Raji (cell line): ENCODE results near the gene CEP57L1.

Source experiments
- POLR2A ChIP-seq: IDR thresholded peaks from 2 replicates; pipeline ENCODE4 v1.6.1; 2011; ENCODE audit warnings: low read depth, low read length, control low read depth; ENCODE audit not compliant: insufficient read depth

CEP57L1 gene

DNA sequence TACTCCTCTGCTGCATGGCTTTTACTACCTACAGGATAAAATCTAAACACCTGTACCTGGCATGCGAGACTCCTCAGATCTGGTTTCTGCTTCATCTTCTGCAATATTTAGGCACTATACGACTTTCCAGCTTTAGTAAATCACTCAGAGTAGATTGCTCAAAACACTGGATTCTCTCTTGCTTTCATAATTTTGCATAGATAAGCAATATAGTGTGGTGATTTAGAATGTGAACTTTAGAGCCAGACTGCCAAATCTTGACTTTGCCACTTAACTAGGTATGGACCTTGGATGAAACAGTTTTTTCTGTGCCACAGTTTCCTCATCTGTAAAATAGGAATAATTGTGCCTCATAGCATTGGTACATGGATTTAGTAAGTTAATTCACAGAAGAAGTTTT, 28.9 kb downstream of the CEP57L1 start:
- TF ChIP-seq POLR2A, result no peak

DNA sequence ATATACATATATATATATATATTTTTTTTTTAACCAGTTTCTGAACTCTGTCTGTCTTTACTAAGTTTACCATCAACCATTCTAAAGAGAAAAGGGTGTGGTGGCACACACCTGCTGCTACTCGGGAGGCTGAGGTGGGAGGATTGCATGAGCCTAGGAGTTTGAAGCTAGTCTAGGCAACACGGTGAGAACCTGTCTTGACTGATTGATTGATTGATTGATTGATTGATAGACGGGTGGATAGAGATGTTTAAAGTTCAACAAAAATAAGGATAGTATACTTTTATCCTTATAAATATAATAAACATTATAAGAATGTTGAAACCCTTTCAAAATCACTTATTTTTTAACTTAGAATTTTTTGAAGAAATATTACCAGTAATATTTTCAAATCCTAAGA, 30.2 kb downstream of the CEP57L1 start:
- no peak for TF ChIP-seq POLR2A

DNA sequence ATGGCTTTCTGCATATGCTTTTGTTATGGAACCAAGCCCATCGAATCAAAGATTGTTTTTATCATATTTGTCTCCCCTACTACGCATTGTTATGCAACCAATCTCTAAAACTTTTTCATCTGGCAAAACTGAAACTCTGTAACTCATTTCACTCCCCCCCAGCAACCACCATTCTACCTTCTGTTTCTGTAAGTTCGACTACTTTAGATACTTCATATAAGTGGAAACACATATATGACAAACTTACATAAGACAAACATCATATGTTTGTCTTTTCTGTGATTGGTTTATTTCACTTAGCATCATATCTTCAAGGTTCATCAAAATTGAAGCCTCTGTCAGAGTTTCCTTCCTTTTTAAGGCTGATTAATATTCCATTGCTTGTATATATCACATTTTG, 34.8 kb downstream of the CEP57L1 start:
- no peak for TF ChIP-seq POLR2A

DNA sequence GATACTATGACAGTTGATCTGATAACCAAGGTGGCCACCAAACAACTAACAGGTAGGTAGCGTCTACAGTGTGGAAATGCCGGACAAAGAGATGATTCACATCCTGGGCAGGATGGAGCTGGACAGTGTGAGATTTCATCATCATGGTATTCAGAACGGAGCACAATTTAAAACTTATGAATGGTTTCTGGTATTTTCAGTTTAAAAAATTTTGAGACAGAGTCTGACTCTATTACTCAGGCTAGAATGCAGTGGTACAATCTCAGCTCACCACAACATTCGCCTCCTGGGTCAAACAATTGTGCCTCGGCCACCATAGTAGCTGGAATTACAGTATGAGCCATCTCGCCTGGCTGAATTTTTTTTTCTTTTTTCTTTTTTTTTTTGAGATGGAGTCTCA, 43.8 kb downstream of the CEP57L1 start:
- TF ChIP-seq POLR2A, result no peak

DNA sequence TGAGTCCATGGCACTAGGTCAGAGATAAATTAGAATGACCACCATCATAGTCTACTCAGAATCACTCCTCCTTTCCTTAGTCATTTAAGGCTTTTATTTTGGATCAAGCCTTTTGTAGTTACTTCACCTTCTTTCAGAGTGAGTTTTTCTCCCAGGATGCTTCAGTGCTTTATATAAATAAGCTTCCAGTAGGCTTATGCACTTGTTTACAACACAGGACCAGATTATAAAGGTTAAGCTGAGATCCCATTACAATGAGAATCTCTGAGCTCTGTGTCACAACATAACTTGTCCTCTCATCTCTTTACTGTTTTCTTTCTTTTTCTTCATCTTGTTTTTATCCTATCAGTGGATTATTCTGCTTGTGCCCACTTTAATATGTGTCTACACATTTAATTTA, 47.9 kb downstream of the CEP57L1 start:
- TF ChIP-seq POLR2A, result no peak

DNA sequence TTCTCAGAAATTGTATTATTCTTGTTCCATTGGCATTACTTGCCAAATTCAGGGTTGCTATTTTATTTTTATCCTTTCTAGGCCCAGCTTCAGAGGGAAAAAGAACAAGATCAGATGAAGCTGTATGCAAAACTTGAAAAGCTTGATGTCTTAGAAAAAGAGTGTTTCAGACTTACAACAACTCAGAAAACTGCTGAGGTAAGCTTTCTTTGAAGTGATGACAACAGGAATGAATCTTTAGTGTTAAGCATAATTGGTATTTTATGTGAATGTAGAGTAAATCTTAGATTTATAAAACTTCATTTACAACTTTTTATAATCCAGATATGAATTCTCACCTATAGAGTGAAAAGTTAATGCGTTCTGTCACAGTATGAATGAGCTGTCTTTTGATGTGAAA, 58.4 kb downstream of the CEP57L1 start:
- no peak for TF ChIP-seq POLR2A

DNA sequence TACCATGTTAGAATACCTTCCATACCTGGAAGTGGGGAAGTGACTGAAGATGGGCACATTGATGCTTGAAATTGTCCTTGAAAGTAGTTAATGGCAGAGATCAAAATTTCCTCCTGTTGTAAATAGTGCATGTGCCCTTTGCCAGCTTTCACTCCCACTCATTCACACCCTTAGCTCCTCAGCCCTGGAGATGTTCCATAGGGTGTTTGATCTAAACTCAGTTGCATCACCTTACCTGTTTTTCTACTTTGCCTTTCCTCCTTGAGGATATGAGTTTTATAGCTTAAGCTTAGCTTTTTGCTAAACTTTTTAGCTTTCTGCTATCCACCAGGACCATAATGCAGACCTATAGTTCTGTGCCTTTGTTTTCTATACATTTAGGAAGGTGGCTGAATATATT, 69.0 kb downstream of the CEP57L1 start:
- no peak for TF ChIP-seq POLR2A

DNA sequence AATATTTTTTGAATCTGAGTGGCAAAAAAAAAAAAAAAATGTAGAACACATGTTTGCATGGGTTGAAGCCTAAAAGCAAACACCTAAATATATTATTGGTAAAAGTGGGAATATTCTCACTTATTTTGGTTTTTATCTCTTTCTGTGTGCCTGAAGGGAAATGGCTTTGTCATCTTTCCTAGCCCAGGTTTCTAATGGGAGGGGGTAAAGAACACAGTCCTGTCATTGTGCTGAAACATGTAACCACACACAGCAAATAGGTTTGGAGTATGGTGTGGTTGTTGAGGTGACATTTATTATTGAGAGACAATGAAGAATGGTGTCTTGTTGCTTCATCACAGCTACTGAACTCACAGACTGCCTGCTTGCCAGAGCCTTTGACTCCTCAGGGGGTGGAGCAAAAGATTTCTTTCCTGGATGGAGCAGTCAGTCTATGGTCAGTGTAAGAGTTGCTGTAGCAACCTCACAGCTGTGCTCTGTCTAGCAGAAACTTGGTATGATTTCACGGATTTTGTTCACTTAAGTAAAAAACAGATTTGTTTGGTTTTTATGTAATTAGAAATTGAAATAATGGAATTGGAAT, 70.2 kb downstream of the CEP57L1 start:
- TF ChIP-seq POLR2A, result no peak

DNA sequence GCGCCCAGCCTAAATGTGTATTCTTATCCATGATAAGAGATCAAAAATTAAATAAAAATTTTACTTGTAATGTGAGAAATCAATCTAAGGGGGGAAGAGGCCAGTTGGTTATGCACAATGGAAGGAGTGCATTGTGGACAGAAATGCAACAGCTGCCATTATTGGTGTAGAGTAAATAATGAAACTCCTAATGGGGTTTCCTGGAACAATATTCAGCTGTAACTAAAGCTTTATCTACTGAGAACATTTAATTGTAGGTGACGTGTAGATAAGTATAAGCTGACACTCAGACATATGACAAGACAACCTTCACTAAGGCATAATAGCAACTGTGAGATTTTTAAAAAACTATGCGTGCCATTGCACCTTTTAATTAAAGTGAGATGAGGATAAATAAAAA, 71.4 kb downstream of the CEP57L1 start:
- TF ChIP-seq POLR2A, result no peak

DNA sequence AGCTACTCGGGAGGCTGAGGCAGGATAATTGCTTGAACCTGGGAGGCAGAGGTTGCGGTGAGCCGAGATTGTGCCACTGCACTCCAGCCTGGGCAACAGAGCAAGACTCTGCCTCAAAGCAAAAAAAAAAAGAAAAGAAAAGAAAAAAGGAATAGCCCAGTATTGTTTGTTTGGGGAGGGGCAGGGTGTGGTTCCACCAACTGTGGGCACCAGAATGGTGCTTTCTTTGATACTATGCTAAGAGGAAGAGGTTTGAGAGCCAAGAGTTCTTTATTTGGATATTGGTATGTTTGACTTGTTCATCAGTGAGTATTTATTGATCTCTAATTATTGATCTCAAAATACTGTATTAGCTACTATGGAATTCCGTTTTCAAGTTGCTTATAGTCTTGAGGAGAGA, 72.3 kb downstream of the CEP57L1 start:
- no peak for TF ChIP-seq POLR2A

DNA sequence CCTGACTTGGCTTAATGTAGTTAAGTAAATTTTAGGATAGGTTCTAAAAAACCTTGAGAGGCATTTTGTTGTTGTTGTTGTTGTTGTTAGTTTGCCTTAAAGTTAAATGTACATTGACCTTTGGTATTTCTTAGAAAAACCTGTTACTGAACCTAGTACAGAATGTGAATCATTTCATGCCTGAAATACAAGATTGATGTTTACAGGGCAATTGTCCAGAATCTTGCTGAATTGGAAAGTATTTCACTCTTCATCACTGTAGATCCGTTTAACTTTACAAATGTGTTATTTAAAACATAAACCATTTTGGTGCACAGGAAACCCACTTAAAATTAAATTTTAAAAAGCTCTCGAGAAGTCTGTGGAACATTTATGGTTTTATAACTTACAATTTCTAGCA, 75.0 kb downstream of the CEP57L1 start:
- no peak for TF ChIP-seq POLR2A

DNA sequence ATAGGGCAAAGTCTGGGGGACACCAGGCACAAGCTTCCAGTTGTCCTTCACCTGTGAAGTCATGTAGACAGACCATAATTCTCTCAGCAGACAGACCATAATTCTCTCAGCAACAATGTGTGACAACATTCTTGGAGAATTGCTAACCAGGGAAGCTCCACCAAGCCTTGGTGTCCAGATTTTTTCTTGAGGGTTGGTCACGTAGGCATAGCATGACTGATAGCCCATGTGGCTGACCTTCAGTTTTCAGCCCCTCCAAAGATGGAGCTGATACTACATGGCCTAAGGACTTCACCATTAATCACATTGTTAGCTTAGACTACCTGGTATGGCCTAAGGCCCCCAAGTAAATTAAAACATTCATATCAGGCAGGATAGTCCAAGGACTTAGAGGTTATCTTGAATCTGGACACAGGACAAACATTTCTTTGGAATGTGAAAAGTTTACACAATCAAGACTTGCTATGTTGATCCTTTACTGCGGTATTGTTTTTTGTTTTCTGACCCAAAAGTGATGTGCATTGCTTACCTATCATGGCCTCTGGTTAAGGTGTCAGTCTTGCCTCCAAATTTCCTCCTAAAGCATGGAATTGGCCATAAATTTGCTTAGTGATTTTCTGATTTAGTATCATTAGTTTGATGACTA, 76.9 kb downstream of the CEP57L1 start:
- TF ChIP-seq POLR2A, result no peak

DNA sequence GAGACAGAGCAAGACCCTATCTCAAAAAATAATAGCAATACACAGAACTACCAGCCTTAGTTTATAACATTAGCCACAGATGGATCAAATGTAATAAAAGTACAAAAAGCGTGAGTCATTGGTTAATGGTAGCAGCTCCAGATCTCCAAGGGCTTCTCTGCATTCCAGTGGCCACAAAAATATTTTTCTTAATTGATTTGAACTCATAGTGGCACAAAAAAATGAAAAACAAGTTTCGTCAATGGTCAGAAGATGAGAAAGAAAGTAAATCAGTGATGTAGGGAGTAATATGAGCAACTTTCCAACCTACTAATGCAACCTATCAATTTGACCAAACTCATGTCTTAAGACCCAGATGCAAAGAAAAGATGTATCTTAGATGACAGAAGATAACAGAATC, 79.6 kb downstream of the CEP57L1 start:
- no peak for TF ChIP-seq POLR2A

DNA sequence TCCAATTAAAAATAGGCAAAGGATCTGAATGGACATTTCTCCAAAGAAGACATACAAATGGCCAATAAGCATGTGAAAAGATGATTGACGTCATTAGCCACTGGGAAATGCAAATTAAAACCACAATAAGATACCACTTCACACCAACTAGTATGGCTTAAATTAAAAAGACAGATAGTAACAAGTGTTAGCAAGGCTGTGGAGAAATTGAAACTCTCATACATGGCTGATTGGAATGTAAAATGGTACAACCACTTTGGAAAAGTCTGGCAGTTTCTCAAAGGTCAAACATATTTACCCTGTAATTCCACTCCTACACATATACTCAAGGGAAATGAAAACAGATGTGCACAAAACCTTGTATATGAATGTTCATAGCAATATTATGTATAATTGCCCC, 83.6 kb downstream of the CEP57L1 start:
- TF ChIP-seq POLR2A, result no peak

DNA sequence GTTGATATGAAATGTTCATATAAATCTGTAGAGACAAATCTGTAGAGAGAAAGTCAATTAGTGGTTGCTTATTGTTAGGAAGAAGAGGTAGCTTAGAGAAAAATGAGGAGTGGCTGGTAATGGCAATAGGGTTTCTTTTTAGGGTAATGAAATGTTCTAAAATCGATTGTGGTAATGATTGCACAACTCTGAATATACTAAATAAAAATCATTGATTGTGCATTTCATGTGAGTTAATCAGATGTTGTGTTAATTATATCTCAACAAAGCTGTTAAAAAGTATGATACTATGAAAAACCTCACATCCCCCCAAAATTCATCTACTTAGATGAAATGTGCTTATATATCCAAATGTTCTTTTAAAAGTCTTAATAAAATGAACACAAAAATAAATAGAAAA, 84.2 kb downstream of the CEP57L1 start:
- TF ChIP-seq POLR2A, result no peak

DNA sequence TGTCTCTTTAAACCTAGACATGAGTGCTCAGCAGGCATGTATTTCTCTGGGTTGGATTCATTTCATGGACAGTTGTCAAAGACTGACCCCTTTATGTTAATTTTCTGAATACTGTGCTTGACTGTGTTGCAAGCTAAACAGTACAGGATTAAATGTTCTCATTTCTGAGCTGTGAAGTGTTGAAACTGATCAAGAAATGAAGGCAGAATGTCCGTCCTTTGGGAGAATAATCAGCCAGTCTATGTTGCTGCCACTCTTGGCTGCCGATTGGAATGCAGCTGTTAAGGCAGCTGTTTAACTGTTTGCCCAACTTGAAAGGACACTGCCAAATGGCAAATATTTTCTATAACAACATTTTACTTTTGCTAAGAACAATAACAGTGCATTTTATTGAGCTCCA, 87.3 kb downstream of the CEP57L1 start:
- TF ChIP-seq POLR2A, result no peak

DNA sequence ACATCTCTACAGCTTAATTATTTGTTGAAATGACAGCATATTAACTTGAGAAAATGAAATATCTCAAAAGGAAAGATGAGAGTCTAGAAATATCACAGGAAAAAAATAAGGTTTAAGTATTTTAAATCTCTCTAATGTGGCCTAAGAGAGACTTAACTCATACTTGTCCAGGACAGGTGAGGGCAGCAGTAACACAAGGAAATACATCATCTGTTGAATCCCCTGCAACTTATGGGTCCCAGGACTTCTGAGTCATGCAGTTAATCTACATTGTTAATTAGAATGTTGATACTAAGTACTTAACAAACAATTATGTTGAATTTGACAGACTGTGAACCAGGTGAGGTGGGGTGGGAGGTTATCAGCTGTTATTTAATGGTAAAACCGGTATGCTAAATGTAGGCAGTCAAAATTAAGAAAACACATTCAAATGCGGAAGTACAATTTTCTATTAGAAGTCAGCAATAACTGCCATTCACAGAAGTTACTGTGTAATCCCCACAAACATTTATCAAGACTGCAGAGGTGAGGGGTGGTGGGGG, 87.9 kb downstream of the CEP57L1 start:
- no peak for TF ChIP-seq POLR2A
